Measurements from ENCODE around the gene ATXN8OS. TPM values are rescaled to one million over a fixed set of nuclear protein-coding genes. Genes with fewer than 3 reads are reported as not detected.

Gene ATXN8OS
- total and polyA plus RNA-seq, 2 donors (not counting 3 experiments of a cell fraction or from before 2014, with no cell fraction given): not detected

DNA sequence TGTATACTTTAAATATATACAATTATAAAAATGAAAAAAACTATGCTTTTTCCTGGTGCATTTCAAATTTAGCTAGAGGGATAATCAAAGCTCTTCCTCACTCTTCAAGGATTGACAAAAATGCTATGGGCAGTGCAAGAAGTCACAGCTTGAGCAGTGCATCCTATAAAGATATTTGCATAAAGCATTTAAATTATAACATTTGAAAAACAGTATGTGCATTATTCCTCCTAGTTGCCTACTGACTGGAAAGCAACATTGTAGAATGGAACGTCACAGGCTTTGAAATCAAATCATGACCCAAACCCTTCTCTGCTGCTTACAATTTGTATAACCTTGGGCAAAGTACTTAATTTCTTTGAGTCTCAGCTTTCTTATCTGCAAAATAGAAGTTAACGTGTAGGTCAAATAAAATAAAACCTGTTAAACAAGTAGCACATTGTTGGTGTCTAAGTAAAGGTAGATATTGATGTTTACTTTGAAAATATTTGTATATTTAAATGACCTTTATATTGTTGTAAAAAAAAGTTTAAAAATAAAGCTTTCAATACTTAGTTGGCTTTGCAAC, 9.8 kb downstream of the ATXN8OS start:
- dilution Hi-C loops (cut with MboI; ENCODE audit: extremely low pct_ligation_motif_present, low sequenced_read_pairs) (no loop called here), intact Hi-C loops (cut with micrococcal nuclease) (no loop called here)
- no peaks in the 10 kb centered on the region for H3K36me3 ChIP-seq (ENCODE audit: control insufficient read depth in 2 of 2, extremely low read depth in 1 of 2, insufficient read depth in 2 of 2, low read length in 2 of 2)
- no peak overlapping the region for H2AFZ ChIP-seq (ENCODE audit: low read depth, low read length)
- H3K4me2 ChIP-seq (ENCODE audit: insufficient read depth, low read length): no peak overlapping the region
- no peaks in the 10 kb centered on the region for H4K20me1 ChIP-seq (replicated peaks; ENCODE audit: control insufficient read depth, extremely low read depth, insufficient read depth, low read length)
- H3K27me3 ChIP-seq (ENCODE audit: control insufficient read depth in 2 of 2, insufficient read depth in 2 of 2, low read length in 2 of 2): no peaks in the 10 kb centered on the region
- POLR2A ChIA-PET: no interaction called here
- H3K79me2 ChIP-seq (ENCODE audit: control insufficient read depth, insufficient read depth, low read length): no peaks in the 10 kb centered on the region
- no TSS peak for BruUV-seq (replicated peaks)
- no peak overlapping the region for H3K4me3 ChIP-seq (replicated peaks in 1 of 3; ENCODE audit: insufficient read depth in 1 of 3, low read depth in 1 of 3, low read length in 3 of 3)
- CTCF ChIA-PET: no interaction called here
- no peak overlapping the region for H3K9ac ChIP-seq (replicated peaks; ENCODE audit: extremely low read depth, insufficient read depth, low read length)
- H3K4me1 ChIP-seq (ENCODE audit: control insufficient read depth, extremely low read depth, insufficient read depth, low read length): no peaks in the 10 kb centered on the region
- H3K9me1 ChIP-seq (replicated peaks; ENCODE audit: control insufficient read depth, extremely low read depth, insufficient read depth, low read length): no peaks in the 10 kb centered on the region
- no peak overlapping the region for H3K27ac ChIP-seq (ENCODE audit: insufficient read depth, low read depth, low read length)
- no peak for FAIRE-seq
- no peaks in the 10 kb centered on the region for H3K9me3 ChIP-seq (replicated peaks; ENCODE audit: control insufficient read depth, insufficient read depth, low read length)
- no peak for DNase-seq (ENCODE audit: low read depth, low spot score)
- TF ChIP-seq, protein P1, sequence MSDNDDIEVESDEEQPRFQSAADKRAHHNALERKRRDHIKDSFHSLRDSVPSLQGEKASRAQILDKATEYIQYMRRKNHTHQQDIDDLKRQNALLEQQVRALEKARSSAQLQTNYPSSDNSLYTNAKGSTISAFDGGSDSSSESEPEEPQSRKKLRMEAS (IDR thresholded peaks at IDR 0.05; ENCODE audit: insufficient read depth, insufficient read length): no peak
- TF ChIP-seq MYC (IDR thresholded peaks at IDR 0.05; ENCODE audit: low read depth, low read length) (no peak), FOS (IDR thresholded peaks at IDR 0.05; ENCODE audit: borderline replicate concordance, insufficient read depth, low read length) (no peak), POLR2AphosphoS5 (IDR thresholded peaks at IDR 0.05; ENCODE audit: insufficient read depth, low read depth, low read length) (no peak), JUN (IDR thresholded peaks at IDR 0.05; ENCODE audit: borderline replicate concordance, insufficient read depth, insufficient read length, low read depth) (no peak), POLR2A (IDR thresholded peaks at IDR 0.05; ENCODE audit: low read depth, low read length) (no peak), EZH2 (IDR thresholded peaks at IDR 0.05; ENCODE audit: borderline replicate concordance, low read depth, low read length, severe bottlenecking) (no peak), GATA2 (IDR thresholded peaks at IDR 0.05; ENCODE audit: insufficient read depth, insufficient read length, low read depth, low read length) (no peak)
- TF ChIP-seq, protein P2, sequence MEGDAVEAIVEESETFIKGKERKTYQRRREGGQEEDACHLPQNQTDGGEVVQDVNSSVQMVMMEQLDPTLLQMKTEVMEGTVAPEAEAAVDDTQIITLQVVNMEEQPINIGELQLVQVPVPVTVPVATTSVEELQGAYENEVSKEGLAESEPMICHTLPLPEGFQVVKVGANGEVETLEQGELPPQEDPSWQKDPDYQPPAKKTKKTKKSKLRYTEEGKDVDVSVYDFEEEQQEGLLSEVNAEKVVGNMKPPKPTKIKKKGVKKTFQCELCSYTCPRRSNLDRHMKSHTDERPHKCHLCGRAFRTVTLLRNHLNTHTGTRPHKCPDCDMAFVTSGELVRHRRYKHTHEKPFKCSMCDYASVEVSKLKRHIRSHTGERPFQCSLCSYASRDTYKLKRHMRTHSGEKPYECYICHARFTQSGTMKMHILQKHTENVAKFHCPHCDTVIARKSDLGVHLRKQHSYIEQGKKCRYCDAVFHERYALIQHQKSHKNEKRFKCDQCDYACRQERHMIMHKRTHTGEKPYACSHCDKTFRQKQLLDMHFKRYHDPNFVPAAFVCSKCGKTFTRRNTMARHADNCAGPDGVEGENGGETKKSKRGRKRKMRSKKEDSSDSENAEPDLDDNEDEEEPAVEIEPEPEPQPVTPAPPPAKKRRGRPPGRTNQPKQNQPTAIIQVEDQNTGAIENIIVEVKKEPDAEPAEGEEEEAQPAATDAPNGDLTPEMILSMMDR (IDR thresholded peaks at IDR 0.05; ENCODE audit: extremely low read depth in 1 of 2, insufficient read depth in 1 of 2, low read depth in 1 of 2, low read length in 2 of 2): no peak
